HuH-7.5 (cell line): ENCODE results near the gene CRK.
A peak's percentile ranks its signal among the peaks of the same experiment; 100 is the strongest.
"Not testable (repeated sequence)": the region's sequence is repeated elsewhere in the genome, so short reads cannot be mapped to it uniquely, and the experiment has no call there.

Experiments
- DNase-seq: peaks from one replicate; pipeline ENCODE4 v3.0.0; 2011; ENCODE audit warnings: low spot score

CRK gene

GRCh38 chr17:1421470-1421869 lies 34.6 kb downstream of the CRK start:
- DNase-seq, result no peak

GRCh38 chr17:1420981-1421380 lies 35.1 kb downstream of the CRK start:
- DNase-seq, result no peak

- DNase-seq, result no peak
Observed at GRCh38 chr17:1420163-1420562, 35.9 kb downstream of the CRK start.

GRCh38 chr17:1418476-1418875 lies 37.6 kb downstream of the CRK start:
- not testable (repeated sequence) for DNase-seq

- no peak for DNase-seq
Observed at GRCh38 chr17:1416414-1416813, 39.6 kb downstream of the CRK start.

GRCh38 chr17:1414634-1415033 lies 41.4 kb downstream of the CRK start:
- DNase-seq, result no peak

- DNase-seq, result no peak
Observed at GRCh38 chr17:1414001-1414574, 41.9 kb downstream of the CRK start.

- no peak for DNase-seq
Observed at GRCh38 chr17:1413281-1413791, 42.7 kb downstream of the CRK start.

- no peak for DNase-seq
Observed at GRCh38 chr17:1412185-1413110, 43.6 kb downstream of the CRK start.

- no peak for DNase-seq
Observed at GRCh38 chr17:1402262-1402586, 53.8 kb downstream of the CRK start.

GRCh38 chr17:1399679-1400512 lies 56.1 kb downstream of the CRK start, which contains the start of gene YWHAE:
YWHAE (minus strand) TSS chr17:1400222; CDS start chr17:1400110, 112 bp downstream.
- DNase-seq, result peak; percentile 80

GRCh38 chr17:1398931-1399678 lies 56.9 kb downstream of the CRK start:
- no peak for DNase-seq

- DNase-seq, result no peak
Observed at GRCh38 chr17:1398028-1398427, 58.0 kb downstream of the CRK start.

- DNase-seq, result not testable (repeated sequence)
Observed at GRCh38 chr17:1395876-1396665, 60.0 kb downstream of the CRK start.

GRCh38 chr17:1391577-1391976 lies 64.5 kb downstream of the CRK start:
- DNase-seq, result no peak

- no peak for DNase-seq
Observed at GRCh38 chr17:1390432-1391367, 65.3 kb downstream of the CRK start.

- DNase-seq, result not testable (repeated sequence)
Observed at GRCh38 chr17:1387490-1388227, 68.4 kb downstream of the CRK start.

- not testable (repeated sequence) for DNase-seq
Observed at GRCh38 chr17:1386675-1387190, 69.3 kb downstream of the CRK start.

GRCh38 chr17:1386265-1386664 lies 69.8 kb downstream of the CRK start:
- DNase-seq, result no peak
